ENCODE data around the gene CADPS.

CADPS gene

DNA sequence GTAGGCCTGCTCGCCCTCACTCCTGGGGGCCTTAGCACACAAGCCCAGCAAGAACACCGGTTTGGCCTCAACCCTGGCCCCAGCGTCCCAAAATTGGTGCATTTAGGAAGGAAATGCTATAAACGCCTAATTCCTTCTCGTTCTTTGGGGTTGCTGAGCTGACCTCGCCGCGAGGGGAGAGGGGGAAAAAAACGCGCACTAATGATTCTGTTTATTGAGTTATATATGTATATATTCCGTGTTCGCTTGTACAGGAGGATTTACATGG lies 505.8 kb downstream of the CADPS start:
- no peak for DNase-seq

DNA sequence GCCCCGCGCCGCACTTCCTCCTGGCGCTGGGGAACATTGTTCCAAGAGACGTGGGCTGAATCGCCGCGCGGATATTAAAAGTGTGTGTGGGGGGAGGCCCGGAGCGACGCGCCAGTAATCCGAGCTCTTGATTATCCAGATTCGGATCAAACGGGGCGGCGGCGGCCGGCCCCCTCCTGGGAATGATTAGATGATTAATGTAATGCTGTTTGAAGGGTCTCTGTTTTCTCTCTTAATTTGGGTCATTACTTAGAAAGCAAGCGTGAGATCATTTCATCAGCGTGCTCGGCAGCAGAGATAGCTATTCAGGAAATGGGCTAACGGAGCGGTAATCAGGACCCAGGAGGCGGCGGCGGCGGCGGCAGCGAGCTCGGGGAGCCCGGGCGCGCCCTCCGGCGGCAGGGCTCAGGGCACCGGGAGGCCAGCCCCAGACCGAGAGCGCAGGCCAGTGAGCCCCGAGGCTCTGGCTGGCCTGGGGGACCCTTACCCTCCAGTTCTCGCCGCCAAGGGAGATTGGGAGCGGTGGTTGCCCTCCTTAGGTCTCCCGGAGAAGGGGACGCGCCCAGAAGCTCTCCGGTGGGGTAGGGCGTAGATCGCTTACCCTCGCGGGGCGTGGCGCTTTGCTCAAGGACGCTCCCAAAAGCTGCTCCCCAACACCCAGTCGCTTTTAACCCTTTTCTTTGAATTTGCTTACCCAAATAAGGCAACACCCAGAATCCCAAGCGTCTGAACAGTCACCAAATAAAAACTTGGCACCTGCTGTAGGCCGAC lies 506.3 kb downstream of the CADPS start:
- no peak for DNase-seq

DNA sequence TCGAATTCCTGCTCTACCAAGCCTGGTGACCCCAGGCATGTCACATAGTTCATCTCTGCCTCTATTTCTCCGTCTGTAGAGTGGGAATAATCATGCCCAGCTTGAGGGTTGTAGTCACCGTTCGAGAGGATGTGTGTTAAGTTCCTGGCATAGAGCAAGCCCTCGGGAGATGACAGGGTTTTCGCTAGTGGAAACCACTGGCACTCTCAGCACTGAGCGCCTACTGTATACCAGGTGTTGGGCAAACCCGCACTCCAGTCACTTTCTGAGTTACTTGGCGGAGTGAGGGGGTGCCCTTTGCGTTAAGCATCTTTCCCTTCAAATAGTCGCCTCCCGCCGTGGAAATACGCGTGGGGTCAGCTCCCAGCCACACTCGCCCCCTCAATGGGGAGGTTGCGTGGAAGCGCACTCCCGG lies 506.9 kb downstream of the CADPS start:
- DNase-seq, result no peak

DNA sequence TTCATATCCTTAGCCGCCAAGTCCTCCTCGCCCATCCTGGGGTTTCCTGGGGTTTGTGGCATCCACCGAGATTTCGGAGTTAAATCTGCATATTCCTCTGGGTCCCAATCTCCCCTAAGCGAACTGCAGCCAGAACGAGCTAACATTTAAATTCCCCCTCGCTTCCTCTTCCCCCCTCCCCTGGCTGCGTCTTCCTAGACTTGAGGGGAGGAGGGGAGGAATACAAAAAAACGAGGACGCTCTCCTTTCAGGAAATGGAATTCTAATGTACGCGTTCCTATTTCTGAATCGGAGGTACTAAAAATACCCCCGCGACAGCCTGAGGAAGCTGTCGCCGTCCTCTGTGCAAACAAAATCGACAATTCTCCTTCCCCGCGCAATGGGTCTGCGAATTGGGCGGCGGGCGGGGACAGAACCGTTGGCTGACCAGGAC lies 507.4 kb downstream of the CADPS start:
- no peak for DNase-seq

DNA sequence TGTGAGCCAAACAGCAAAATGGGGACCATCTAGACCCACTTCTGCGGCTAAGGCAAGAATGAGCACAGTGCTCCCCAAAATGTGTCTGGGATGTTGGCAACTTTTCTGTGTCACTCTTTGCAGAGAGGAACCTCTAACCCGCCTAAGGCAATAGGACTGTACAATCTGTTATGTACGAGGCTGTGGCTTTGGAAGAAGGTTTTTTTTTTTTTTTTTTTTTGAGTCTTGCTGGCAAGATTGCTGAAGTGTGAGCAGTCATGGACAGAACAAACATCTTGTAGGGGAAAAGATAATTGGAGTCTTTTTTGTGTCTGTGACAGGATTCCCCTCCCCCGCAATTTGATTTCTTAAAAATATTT lies 509.1 kb downstream of the CADPS start:
- no peak for DNase-seq

DNA sequence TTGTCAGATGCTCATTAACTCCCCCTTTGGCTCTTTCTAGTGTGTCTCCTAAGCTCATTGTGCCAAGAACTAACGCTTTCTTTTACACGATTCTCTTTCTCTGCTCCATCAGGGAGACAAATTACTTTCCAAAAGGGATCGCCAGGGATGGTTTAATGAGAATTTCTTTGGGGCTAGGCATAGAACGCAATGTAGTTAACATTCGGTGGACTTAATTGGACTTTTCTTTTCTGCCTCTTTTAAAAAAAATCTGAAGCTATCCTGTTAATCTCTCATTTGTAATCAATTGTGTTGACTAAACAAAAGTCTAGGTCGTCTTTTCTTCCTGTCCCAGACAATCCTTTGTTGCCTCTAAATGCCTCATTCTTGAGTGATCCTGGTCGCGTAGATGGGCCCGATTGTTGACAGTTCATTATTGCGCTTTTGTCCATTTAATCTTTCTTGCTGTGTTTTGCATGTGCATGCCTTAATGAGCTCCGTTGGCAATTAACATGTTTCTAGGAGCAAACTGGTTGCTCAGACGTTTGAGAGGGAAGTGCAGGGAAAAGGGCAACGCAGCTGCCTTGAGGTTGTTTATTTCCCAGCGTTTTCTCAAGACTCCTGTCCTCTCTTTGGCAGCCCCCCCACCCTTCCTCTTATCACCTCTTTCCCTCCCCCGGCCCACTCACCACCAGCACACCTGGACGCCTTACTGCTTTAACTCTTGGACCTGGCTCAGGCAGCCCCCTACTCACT lies 509.7 kb downstream of the CADPS start:
- no peak for DNase-seq

DNA sequence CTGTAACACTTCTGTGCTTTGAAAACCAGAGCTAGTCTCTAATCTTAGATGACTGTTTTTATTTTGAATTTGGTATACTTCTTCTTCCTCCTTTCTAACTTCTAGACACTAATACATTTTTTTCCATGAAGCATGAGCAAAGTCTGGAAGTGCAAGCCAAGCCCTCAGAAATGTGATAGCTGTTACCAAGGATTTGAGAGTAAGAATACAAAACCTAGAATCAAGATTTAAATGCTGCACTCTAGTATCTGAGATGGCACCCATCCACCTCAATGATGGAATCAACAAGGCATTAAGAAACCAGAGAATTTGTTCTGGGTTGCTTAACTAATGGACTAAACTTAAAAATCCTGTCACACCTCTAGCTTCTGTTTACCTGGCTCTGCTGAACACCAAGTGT lies 511.0 kb downstream of the CADPS start:
- DNase-seq, result no peak

DNA sequence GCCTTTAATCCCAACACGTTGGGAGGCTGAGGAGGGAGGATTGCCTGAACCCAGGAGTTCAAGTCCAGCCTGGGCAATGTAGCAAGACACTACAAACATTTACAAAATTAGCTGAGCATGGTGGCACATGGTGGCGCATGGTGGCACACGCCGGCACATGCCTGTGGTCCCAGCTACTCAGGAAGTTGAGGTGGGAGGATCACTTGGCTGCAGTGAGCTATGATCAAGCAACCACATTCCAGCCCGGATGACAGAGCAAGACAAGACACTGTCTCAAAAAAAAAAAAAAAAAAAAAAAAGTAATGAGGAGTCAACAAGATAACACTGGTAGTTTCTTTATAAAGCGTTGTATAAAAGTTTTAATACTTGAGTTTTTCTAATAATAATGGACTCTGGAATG lies 511.9 kb downstream of the CADPS start:
- DNase-seq, result no peak

DNA sequence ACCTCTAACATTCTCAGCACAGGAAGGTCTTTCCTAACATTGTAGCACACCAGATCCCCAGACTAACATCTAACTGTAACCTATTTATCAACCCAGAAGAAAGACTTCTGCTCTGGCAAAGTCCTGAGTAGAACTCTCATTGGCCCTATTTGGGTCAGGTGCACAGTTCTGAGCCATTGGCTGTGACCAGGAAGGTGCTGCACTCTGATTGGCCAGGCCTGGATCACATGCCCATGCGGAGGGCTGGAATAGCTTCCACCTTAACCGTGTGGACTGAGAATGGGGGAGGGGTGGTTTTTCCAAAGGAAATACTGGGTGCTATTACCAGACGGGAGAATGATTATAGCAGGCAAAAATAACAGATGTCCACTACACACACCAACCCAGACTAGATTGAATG lies 513.4 kb downstream of the CADPS start:
- no peak for DNase-seq

DNA sequence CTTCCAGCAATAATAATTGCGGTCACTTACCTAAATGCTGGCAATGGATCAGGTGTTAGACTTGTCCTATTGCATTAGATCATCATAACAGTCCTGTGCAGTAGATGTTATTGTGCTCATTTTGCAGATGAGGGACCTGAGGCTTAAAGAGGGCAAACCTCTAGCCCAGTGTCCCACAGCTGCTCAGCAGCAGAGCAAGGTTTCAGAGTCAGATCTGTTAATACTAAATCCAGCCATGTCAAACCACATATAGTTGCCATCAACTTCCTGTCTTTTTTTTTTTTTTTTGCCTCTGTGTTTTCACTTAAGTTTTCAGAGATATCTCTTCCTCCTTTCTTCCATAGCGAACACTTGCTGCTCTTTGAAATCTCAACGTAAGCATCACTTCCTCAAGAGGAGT lies 514.0 kb downstream of the CADPS start:
- DNase-seq, result peak; percentile 31

DNA sequence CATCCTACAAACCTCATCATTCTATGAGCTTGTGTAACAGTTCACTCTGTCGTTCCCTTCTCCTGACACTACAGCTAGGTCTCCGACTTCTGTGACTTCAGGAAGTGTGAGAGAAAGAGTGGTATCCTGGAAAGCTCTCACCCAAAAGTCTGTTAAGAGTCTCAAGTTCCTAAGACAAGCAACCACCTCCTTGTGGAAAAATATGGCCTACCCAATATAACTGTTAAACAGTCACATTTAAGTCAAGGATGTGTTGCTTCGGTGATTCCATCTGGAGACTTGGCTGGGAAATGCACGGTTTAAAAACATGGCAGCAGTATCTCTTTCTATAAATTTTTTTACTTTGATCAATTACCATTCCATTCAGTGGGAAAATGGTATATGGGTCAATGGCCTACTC lies 515.7 kb downstream of the CADPS start:
- no peak for DNase-seq

DNA sequence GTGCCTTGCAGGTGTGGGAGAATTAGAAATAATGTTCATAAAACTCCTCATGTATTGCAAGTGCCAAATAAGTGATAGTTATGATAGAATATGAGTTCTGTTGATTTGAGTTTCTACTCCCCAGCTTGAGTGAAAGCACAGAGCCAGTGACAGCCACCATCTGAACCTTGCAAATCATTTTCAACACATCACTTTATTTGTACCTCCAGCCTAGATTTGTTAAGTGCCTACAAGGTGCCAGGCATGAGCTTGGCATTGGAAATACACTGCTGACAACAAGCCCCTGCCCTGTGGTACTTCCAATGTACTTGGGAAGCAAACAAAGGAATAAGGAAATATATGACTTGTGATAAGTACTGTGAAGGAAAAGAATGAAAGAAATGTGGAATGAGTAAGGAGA lies 518.9 kb downstream of the CADPS start:
- no peak for DNase-seq

DNA sequence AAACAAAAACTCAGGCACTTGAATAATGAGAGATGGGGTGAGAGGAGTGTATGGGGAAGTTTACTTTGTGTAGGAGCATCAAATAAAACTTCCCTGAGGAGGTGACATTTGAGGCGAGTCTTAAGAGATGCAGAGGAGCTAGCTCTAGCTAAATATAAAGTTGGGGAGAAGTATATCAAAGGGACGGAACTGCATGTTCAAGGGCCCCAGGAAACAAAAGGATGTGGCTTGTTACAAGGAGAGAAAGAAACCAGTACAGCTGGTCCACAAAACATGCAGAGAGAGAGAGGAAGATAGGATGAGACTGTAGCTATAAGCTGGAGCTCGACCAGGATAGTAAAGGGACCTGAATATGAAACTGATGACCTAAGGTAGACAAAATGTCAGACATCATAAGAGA lies 519.5 kb downstream of the CADPS start:
- no peak for DNase-seq
